Nucleus accumbens (tissue), 56 donors: ENCODE results near the gene ADCYAP1.

Source experiments
- DNase-seq, 56 donors: peaks; one replicate each; lab custom pipeline; 2025; lab: John Stamatoyannopoulos, UW

The ADCYAP1 gene

GRCh38 chr18:957829-958228 lies 53.2 kb downstream of the ADCYAP1 start:
- no peak for DNase-seq

- DNase-seq: no peak
These were observed 55.2 kb downstream of the ADCYAP1 start for GRCh38 chr18:959854-960253.
